ENCODE measurements around the gene HCST.

HCST gene

DNA sequence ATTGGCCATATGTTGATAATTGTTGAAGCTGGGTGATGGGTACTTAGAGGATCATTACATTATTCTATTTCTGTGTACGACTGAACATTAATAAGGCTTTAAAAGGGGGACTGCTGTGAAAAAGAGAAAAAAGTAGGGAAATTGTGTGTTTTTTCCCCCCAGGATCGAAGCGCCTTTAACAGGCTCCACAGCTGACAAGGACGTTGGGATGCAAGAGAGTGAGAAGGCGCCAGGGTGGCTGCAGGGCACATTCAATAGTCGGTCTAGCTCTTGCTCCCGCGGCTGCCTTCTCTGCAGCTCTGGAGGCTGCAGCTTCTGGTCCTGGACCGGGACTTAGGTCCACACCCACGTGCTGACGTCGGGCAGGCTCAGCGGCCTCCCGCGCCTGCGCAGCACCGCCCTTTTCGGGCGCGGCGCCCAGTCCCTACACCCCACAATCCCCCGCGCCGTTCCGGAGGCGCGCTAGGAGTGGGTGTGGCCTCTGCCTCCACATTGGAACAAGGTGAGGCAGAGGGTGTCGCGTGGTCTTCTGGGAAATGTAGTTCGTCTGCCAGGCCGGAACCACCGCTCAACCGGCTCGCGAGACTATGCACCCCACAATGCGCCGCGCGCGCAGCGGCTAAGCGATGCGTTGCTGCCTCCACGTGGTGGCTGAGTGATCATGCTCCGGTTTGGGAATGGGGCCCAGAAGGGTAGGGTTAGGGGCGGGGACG lies 29.0 kb downstream of the HCST start (continued):
- TF ChIP-seq, protein P1, sequence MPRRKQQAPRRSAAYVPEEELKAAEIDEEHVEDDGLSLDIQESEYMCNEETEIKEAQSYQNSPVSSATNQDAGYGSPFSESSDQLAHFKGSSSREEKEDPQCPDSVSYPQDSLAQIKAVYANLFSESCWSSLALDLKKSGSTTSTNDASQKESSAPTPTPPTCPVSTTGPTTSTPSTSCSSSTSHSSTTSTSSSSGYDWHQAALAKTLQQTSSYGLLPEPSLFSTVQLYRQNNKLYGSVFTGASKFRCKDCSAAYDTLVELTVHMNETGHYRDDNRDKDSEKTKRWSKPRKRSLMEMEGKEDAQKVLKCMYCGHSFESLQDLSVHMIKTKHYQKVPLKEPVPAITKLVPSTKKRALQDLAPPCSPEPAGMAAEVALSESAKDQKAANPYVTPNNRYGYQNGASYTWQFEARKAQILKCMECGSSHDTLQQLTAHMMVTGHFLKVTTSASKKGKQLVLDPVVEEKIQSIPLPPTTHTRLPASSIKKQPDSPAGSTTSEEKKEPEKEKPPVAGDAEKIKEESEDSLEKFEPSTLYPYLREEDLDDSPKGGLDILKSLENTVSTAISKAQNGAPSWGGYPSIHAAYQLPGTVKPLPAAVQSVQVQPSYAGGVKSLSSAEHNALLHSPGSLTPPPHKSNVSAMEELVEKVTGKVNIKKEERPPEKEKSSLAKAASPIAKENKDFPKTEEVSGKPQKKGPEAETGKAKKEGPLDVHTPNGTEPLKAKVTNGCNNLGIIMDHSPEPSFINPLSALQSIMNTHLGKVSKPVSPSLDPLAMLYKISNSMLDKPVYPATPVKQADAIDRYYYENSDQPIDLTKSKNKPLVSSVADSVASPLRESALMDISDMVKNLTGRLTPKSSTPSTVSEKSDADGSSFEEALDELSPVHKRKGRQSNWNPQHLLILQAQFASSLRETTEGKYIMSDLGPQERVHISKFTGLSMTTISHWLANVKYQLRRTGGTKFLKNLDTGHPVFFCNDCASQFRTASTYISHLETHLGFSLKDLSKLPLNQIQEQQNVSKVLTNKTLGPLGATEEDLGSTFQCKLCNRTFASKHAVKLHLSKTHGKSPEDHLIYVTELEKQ (tag by site-specific recombination; IDR thresholded peaks at IDR 0.05; ENCODE audit: borderline replicate concordance), result no peak
- TF ChIP-seq ZNF112 (tag by site-specific recombination; IDR thresholded peaks at IDR 0.05) (no peak), ZNF157 (tag by site-specific recombination; IDR thresholded peaks at IDR 0.05) (no peak), ZNF514 (tag by site-specific recombination; IDR thresholded peaks at IDR 0.05) (no peak), ZEB2 (tag by site-specific recombination; IDR thresholded peaks at IDR 0.05) (peak; percentile 95), ZNF501 (tag by site-specific recombination; IDR thresholded peaks at IDR 0.05) (peak; percentile 97), GLIS1 (tag by site-specific recombination; IDR thresholded peaks at IDR 0.05) (peak; percentile 75), SCRT1 (tag by site-specific recombination; IDR thresholded peaks at IDR 0.05; ENCODE audit: borderline replicate concordance) (no peak), ZNF16 (tag by site-specific recombination; IDR thresholded peaks at IDR 0.05; ENCODE audit: low read depth) (no peak), ZSCAN30 (tag by site-specific recombination; IDR thresholded peaks at IDR 0.05) (peak; percentile 99), ZXDB (tag by site-specific recombination; IDR thresholded peaks at IDR 0.05) (peak; percentile 94), ZNF266 (tag by site-specific recombination; IDR thresholded peaks at IDR 0.05; ENCODE audit: low read depth) (no peak), ZFP3 (tag by site-specific recombination; IDR thresholded peaks at IDR 0.05; ENCODE audit: low read depth) (no peak), ZNF660 (tag by site-specific recombination; IDR thresholded peaks at IDR 0.05) (peak; percentile 68; the same call in 1 of the 2 replicates), GLIS2 (tag by site-specific recombination; IDR thresholded peaks at IDR 0.05) (peak; percentile 73)
- TF ChIP-seq, protein P2, sequence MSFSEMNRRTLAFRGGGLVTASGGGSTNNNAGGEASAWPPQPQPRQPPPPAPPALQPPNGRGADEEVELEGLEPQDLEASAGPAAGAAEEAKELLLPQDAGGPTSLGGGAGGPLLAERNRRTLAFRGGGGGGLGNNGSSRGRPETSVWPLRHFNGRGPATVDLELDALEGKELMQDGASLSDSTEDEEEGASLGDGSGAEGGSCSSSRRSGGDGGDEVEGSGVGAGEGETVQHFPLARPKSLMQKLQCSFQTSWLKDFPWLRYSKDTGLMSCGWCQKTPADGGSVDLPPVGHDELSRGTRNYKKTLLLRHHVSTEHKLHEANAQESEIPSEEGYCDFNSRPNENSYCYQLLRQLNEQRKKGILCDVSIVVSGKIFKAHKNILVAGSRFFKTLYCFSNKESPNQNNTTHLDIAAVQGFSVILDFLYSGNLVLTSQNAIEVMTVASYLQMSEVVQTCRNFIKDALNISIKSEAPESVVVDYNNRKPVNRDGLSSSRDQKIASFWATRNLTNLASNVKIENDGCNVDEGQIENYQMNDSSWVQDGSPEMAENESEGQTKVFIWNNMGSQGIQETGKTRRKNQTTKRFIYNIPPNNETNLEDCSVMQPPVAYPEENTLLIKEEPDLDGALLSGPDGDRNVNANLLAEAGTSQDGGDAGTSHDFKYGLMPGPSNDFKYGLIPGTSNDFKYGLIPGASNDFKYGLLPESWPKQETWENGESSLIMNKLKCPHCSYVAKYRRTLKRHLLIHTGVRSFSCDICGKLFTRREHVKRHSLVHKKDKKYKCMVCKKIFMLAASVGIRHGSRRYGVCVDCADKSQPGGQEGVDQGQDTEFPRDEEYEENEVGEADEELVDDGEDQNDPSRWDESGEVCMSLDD (tag by site-specific recombination; IDR thresholded peaks at IDR 0.05), result peak; percentile 100
- TF ChIP-seq, protein P3, sequence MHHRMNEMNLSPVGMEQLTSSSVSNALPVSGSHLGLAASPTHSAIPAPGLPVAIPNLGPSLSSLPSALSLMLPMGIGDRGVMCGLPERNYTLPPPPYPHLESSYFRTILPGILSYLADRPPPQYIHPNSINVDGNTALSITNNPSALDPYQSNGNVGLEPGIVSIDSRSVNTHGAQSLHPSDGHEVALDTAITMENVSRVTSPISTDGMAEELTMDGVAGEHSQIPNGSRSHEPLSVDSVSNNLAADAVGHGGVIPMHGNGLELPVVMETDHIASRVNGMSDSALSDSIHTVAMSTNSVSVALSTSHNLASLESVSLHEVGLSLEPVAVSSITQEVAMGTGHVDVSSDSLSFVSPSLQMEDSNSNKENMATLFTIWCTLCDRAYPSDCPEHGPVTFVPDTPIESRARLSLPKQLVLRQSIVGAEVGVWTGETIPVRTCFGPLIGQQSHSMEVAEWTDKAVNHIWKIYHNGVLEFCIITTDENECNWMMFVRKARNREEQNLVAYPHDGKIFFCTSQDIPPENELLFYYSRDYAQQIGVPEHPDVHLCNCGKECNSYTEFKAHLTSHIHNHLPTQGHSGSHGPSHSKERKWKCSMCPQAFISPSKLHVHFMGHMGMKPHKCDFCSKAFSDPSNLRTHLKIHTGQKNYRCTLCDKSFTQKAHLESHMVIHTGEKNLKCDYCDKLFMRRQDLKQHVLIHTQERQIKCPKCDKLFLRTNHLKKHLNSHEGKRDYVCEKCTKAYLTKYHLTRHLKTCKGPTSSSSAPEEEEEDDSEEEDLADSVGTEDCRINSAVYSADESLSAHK (tag by site-specific recombination; IDR thresholded peaks at IDR 0.05), result no peak
- TF ChIP-seq, protein P4, sequence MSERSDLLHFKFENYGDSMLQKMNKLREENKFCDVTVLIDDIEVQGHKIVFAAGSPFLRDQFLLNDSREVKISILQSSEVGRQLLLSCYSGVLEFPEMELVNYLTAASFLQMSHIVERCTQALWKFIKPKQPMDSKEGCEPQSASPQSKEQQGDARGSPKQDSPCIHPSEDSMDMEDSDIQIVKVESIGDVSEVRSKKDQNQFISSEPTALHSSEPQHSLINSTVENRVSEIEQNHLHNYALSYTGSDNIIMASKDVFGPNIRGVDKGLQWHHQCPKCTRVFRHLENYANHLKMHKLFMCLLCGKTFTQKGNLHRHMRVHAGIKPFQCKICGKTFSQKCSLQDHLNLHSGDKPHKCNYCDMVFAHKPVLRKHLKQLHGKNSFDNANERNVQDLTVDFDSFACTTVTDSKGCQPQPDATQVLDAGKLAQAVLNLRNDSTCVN (tag by site-specific recombination; optimal IDR thresholded peaks at IDR 0.05), result peak; percentile 99
- TF ChIP-seq, protein P5, sequence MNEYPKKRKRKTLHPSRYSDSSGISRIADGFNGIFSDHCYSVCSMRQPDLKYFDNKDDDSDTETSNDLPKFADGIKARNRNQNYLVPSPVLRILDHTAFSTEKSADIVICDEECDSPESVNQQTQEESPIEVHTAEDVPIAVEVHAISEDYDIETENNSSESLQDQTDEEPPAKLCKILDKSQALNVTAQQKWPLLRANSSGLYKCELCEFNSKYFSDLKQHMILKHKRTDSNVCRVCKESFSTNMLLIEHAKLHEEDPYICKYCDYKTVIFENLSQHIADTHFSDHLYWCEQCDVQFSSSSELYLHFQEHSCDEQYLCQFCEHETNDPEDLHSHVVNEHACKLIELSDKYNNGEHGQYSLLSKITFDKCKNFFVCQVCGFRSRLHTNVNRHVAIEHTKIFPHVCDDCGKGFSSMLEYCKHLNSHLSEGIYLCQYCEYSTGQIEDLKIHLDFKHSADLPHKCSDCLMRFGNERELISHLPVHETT (tag by site-specific recombination; IDR thresholded peaks at IDR 0.05), result peak; percentile 81; the same call in 1 of the 2 replicates
- TF ChIP-seq, protein P6, sequence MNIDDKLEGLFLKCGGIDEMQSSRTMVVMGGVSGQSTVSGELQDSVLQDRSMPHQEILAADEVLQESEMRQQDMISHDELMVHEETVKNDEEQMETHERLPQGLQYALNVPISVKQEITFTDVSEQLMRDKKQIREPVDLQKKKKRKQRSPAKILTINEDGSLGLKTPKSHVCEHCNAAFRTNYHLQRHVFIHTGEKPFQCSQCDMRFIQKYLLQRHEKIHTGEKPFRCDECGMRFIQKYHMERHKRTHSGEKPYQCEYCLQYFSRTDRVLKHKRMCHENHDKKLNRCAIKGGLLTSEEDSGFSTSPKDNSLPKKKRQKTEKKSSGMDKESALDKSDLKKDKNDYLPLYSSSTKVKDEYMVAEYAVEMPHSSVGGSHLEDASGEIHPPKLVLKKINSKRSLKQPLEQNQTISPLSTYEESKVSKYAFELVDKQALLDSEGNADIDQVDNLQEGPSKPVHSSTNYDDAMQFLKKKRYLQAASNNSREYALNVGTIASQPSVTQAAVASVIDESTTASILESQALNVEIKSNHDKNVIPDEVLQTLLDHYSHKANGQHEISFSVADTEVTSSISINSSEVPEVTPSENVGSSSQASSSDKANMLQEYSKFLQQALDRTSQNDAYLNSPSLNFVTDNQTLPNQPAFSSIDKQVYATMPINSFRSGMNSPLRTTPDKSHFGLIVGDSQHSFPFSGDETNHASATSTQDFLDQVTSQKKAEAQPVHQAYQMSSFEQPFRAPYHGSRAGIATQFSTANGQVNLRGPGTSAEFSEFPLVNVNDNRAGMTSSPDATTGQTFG (tag by site-specific recombination; IDR thresholded peaks at IDR 0.05; ENCODE audit: borderline replicate concordance), result no peak
- TF ChIP-seq, protein P7, sequence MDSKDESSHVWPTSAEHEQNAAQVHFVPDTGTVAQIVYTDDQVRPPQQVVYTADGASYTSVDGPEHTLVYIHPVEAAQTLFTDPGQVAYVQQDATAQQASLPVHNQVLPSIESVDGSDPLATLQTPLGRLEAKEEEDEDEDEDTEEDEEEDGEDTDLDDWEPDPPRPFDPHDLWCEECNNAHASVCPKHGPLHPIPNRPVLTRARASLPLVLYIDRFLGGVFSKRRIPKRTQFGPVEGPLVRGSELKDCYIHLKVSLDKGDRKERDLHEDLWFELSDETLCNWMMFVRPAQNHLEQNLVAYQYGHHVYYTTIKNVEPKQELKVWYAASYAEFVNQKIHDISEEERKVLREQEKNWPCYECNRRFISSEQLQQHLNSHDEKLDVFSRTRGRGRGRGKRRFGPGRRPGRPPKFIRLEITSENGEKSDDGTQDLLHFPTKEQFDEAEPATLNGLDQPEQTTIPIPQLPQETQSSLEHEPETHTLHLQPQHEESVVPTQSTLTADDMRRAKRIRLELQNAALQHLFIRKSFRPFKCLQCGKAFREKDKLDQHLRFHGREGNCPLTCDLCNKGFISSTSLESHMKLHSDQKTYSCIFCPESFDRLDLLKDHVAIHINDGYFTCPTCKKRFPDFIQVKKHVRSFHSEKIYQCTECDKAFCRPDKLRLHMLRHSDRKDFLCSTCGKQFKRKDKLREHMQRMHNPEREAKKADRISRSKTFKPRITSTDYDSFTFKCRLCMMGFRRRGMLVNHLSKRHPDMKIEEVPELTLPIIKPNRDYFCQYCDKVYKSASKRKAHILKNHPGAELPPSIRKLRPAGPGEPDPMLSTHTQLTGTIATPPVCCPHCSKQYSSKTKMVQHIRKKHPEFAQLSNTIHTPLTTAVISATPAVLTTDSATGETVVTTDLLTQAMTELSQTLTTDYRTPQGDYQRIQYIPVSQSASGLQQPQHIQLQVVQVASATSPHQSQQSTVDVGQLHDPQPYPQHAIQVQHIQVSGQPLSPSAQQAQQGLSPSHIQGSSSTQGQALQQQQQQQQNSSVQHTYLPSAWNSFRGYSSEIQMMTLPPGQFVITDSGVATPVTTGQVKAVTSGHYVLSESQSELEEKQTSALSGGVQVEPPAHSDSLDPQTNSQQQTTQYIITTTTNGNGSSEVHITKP (tag by site-specific recombination; IDR thresholded peaks at IDR 0.05), result peak; percentile 99

All from HEK293 (cell line).